CD4-positive, alpha-beta T cell treated with Interleukin-10 for 1 hour (primary cell): ENCODE measurements around the gene HEXIM1.

Experiments
- DNase-seq: peaks from one replicate; pipeline ENCODE4 v3.0.0-alpha.2; 2020

Gene HEXIM1

GRCh38 chr17:45175759-45176115 lies 27.5 kb downstream of the HEXIM1 start:
- no peak for DNase-seq

GRCh38 chr17:45177563-45177962 lies 29.3 kb downstream of the HEXIM1 start:
- no peak for DNase-seq

GRCh38 chr17:45184144-45184543 lies 35.9 kb downstream of the HEXIM1 start:
- DNase-seq, result no peak

- no peak for DNase-seq
Measured at GRCh38 chr17:45186801-45187354, 38.6 kb downstream of the HEXIM1 start.

GRCh38 chr17:45189009-45189408 lies 40.7 kb downstream of the HEXIM1 start:
- DNase-seq, result no peak

GRCh38 chr17:45190503-45191255 lies 42.4 kb downstream of the HEXIM1 start:
- DNase-seq, result no peak

- no peak for DNase-seq
Measured at GRCh38 chr17:45195424-45195823, 47.1 kb downstream of the HEXIM1 start.

- DNase-seq, result no peak
Measured at GRCh38 chr17:45197108-45197507, 48.8 kb downstream of the HEXIM1 start.

- peak; percentile 88 for DNase-seq
Measured at GRCh38 chr17:45197555-45198334, 49.5 kb downstream of the HEXIM1 start.

GRCh38 chr17:45200701-45201100 lies 52.4 kb downstream of the HEXIM1 start:
- DNase-seq, result no peak

GRCh38 chr17:45201457-45201856 lies 53.2 kb downstream of the HEXIM1 start:
- DNase-seq, result no peak
